ENCODE results near the gene TAAR8. TPM values are rescaled to one million over a fixed set of nuclear protein-coding genes. Genes with fewer than 3 reads are reported as not detected.
"Not testable (repeated sequence)": the region's sequence is repeated elsewhere in the genome, so short reads cannot be mapped to it uniquely, and the experiment has no call there.

The TAAR8 gene
- total and polyA plus RNA-seq, 2 of the 13 experiments (the other 11 are each of a cell fraction or from before 2014, with no cell fraction given): 0.07 TPM; not detected in 1

DNA sequence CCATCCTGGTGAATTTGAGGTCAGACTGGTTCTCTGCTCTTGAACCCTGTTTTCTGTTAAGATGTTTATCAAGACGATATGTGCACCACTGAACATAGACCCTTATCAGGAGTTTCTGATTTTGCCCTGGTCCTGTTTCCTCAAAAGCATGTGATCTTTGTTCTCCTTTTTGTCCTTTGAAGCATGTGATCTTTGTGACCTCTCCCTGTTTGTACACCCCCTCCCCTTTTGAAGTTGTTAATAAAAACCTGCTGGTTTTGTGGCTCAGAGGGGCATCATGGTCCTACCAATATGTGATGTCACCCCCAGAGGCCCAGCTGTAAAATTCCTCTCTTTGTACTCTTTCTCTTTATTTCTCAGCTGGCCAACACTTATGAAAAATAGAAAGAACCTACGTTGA is 17.9 kb upstream of the TAAR8 start (continued):
- TF ChIP-seq, protein P1, sequence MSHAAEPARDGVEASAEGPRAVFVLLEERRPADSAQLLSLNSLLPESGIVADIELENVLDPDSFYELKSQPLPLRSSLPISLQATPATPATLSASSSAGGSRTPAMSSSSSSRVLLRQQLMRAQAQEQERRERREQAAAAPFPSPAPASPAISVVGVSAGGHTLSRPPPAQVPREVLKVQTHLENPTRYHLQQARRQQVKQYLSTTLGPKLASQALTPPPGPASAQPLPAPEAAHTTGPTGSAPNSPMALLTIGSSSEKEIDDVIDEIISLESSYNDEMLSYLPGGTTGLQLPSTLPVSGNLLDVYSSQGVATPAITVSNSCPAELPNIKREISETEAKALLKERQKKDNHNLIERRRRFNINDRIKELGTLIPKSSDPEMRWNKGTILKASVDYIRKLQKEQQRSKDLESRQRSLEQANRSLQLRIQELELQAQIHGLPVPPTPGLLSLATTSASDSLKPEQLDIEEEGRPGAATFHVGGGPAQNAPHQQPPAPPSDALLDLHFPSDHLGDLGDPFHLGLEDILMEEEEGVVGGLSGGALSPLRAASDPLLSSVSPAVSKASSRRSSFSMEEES (CRISPR knock-in tag; IDR thresholded peaks at IDR 0.05): 0 out of 2 replicates have a peak, but pooled peaks have one; percentile 56
- TF ChIP-seq ZFP90 (CRISPR knock-in tag; IDR thresholded peaks at IDR 0.05; ENCODE audit: borderline replicate concordance) (0 out of 2 replicates have a peak, but pooled peaks have one; percentile 34), TCF7 (IDR thresholded peaks at IDR 0.05; ENCODE audit: low read depth) (peak; percentile 79), SOX6 (CRISPR knock-in tag; IDR thresholded peaks at IDR 0.05) (peak; percentile 78), RARA (CRISPR knock-in tag; IDR thresholded peaks at IDR 0.05) (peak; percentile 63), SALL2 (CRISPR knock-in tag; IDR thresholded peaks at IDR 0.05) (0 out of 2 replicates have a peak, but pooled peaks have one; percentile 27), NR2F6 (IDR thresholded peaks at IDR 0.05) (peak; percentile 82), NR2F6 (CRISPR knock-in tag; IDR thresholded peaks at IDR 0.05) (peak; percentile 29; the same call in 1 of the 2 replicates), JUN (CRISPR knock-in tag; IDR thresholded peaks at IDR 0.05) (0 out of 2 replicates have a peak, but pooled peaks have one; percentile 45), CREM (IDR thresholded peaks at IDR 0.05) (peak; percentile 58; the same call in 1 of the 2 replicates), NR2F1 (CRISPR knock-in tag; IDR thresholded peaks at IDR 0.05) (peak; percentile 57 to 89; a peak in 3 of 4 replicates), PPARG (CRISPR knock-in tag; conservative IDR thresholded peaks at IDR 0.05) (peak; percentile 66; the same call in 1 of the 2 replicates), HOXA5 (CRISPR knock-in tag; IDR thresholded peaks at IDR 0.05) (0 out of 2 replicates have a peak, but pooled peaks have one; percentile 27), GFI1 (CRISPR knock-in tag; IDR thresholded peaks at IDR 0.05; ENCODE audit: borderline replicate concordance) (peak; percentile 44; the same call in 1 of the 2 replicates)
- not testable (repeated sequence) for TF ChIP-seq SOX6 (IDR thresholded peaks at IDR 0.05); CREM (CRISPR knock-in tag; IDR thresholded peaks at IDR 0.05)
- TF ChIP-seq, protein P2, sequence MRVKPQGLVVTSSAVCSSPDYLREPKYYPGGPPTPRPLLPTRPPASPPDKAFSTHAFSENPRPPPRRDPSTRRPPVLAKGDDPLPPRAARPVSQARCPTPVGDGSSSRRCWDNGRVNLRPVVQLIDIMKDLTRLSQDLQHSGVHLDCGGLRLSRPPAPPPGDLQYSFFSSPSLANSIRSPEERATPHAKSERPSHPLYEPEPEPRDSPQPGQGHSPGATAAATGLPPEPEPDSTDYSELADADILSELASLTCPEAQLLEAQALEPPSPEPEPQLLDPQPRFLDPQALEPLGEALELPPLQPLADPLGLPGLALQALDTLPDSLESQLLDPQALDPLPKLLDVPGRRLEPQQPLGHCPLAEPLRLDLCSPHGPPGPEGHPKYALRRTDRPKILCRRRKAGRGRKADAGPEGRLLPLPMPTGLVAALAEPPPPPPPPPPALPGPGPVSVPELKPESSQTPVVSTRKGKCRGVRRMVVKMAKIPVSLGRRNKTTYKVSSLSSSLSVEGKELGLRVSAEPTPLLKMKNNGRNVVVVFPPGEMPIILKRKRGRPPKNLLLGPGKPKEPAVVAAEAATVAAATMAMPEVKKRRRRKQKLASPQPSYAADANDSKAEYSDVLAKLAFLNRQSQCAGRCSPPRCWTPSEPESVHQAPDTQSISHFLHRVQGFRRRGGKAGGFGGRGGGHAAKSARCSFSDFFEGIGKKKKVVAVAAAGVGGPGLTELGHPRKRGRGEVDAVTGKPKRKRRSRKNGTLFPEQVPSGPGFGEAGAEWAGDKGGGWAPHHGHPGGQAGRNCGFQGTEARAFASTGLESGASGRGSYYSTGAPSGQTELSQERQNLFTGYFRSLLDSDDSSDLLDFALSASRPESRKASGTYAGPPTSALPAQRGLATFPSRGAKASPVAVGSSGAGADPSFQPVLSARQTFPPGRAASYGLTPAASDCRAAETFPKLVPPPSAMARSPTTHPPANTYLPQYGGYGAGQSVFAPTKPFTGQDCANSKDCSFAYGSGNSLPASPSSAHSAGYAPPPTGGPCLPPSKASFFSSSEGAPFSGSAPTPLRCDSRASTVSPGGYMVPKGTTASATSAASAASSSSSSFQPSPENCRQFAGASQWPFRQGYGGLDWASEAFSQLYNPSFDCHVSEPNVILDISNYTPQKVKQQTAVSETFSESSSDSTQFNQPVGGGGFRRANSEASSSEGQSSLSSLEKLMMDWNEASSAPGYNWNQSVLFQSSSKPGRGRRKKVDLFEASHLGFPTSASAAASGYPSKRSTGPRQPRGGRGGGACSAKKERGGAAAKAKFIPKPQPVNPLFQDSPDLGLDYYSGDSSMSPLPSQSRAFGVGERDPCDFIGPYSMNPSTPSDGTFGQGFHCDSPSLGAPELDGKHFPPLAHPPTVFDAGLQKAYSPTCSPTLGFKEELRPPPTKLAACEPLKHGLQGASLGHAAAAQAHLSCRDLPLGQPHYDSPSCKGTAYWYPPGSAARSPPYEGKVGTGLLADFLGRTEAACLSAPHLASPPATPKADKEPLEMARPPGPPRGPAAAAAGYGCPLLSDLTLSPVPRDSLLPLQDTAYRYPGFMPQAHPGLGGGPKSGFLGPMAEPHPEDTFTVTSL (CRISPR knock-in tag; IDR thresholded peaks at IDR 0.05; ENCODE audit: borderline replicate concordance): peak; percentile 57; the same call in 1 of the 2 replicates
- TF ChIP-seq, protein P3, sequence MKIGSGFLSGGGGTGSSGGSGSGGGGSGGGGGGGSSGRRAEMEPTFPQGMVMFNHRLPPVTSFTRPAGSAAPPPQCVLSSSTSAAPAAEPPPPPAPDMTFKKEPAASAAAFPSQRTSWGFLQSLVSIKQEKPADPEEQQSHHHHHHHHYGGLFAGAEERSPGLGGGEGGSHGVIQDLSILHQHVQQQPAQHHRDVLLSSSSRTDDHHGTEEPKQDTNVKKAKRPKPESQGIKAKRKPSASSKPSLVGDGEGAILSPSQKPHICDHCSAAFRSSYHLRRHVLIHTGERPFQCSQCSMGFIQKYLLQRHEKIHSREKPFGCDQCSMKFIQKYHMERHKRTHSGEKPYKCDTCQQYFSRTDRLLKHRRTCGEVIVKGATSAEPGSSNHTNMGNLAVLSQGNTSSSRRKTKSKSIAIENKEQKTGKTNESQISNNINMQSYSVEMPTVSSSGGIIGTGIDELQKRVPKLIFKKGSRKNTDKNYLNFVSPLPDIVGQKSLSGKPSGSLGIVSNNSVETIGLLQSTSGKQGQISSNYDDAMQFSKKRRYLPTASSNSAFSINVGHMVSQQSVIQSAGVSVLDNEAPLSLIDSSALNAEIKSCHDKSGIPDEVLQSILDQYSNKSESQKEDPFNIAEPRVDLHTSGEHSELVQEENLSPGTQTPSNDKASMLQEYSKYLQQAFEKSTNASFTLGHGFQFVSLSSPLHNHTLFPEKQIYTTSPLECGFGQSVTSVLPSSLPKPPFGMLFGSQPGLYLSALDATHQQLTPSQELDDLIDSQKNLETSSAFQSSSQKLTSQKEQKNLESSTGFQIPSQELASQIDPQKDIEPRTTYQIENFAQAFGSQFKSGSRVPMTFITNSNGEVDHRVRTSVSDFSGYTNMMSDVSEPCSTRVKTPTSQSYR (CRISPR knock-in tag; IDR thresholded peaks at IDR 0.05; ENCODE audit: borderline replicate concordance): peak; percentile 55; the same call in 1 of the 2 replicates
- TF ChIP-seq, protein P4, sequence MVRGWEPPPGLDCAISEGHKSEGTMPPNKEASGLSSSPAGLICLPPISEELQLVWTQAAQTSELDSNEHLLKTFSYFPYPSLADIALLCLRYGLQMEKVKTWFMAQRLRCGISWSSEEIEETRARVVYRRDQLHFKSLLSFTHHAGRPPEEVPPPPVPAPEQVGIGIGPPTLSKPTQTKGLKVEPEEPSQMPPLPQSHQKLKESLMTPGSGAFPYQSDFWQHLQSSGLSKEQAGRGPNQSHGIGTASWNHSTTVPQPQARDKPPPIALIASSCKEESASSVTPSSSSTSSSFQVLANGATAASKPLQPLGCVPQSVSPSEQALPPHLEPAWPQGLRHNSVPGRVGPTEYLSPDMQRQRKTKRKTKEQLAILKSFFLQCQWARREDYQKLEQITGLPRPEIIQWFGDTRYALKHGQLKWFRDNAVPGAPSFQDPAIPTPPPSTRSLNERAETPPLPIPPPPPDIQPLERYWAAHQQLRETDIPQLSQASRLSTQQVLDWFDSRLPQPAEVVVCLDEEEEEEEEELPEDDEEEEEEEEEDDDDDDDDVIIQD (CRISPR knock-in tag; IDR thresholded peaks at IDR 0.05; ENCODE audit: low read depth): peak; percentile 30; the same call in 1 of the 2 replicates

All from HepG2 (cell line).